Omental fat pad (tissue), 4 donors: ENCODE results near the gene VPS33A. TPM values are rescaled to one million over a fixed set of nuclear protein-coding genes. Genes with fewer than 3 reads are reported as not detected.

ENCODE experiments used
- ATAC-seq: fragments of 150-250 bp; one replicate; pipeline ENCODE4 v1.9.1; 2016; ENCODE audit warnings: mild to moderate bottlenecking, moderate library complexity; ENCODE audit not compliant: low FRiP score
- DNase-seq: peaks from one replicate; pipeline ENCODE4 v3.0.0-alpha.2; 2019; ENCODE audit warnings: low spot score
- total RNA-seq, 4 donors: library from RNA; depleted of rRNA; stranded (reverse); fragments of >200 nt; gene quantifications; one replicate each; pipeline ENCODE4 v1.1.0, GENCODE V29; 2016
- TF ChIP-seq, protein P1 (sequence below), 3 donors: fragments of 450-650 bp; IDR thresholded peaks; one replicate each; pipeline ENCODE4 v1.5.1; 2016 to 2017; ENCODE audit warnings: antibody characterized with exemption in 3 of 3, mild to moderate bottlenecking in 3 of 3, moderate library complexity in 2 of 3

The VPS33A gene
- total RNA-seq, 4 donors from 2014 or later: 8.7 to 17.7 (median 11.0) TPM

DNA sequence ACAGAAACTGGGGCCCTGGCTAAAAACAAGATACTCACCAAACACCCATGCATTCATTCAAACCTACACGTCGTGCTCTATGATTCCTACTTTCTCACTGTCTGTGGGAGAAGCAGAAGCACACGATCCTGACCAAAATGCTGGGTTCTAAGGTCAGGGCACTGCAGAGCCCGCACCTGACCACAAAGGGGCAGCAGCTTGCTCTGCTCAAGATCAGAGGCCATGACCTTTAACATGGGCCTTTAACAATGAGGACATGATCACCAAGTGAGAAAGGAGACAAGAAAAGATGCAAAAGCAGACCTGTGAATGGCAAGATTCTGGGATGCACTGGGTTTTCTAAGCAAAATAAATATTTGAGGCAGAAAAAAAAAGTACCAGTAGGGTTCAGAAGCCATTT lies 40.1 kb upstream of the VPS33A start:
- DNase-seq (no peak), ATAC-seq (no peak)
- TF ChIP-seq, protein P1, sequence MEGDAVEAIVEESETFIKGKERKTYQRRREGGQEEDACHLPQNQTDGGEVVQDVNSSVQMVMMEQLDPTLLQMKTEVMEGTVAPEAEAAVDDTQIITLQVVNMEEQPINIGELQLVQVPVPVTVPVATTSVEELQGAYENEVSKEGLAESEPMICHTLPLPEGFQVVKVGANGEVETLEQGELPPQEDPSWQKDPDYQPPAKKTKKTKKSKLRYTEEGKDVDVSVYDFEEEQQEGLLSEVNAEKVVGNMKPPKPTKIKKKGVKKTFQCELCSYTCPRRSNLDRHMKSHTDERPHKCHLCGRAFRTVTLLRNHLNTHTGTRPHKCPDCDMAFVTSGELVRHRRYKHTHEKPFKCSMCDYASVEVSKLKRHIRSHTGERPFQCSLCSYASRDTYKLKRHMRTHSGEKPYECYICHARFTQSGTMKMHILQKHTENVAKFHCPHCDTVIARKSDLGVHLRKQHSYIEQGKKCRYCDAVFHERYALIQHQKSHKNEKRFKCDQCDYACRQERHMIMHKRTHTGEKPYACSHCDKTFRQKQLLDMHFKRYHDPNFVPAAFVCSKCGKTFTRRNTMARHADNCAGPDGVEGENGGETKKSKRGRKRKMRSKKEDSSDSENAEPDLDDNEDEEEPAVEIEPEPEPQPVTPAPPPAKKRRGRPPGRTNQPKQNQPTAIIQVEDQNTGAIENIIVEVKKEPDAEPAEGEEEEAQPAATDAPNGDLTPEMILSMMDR (IDR thresholded peaks at IDR 0.05): no peak

DNA sequence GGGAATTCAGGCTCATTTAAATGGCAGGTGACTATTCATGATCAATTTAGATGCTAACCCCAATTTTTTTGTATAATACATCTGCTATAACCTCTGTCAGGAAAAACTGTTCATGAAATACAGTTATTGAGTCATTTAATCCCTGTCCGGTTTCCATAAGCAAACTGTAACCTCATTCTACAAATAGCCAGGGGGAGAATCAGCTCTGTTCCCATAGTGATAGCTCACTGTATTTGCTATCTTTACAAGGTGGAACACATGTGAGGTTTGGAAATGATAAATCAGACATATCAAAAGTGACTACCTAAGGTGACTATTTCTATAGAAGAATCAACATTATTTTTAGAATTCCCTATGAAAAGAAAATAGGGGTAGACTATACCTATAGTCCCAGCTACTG lies 38.6 kb upstream of the VPS33A start:
- TF ChIP-seq, protein P1 (IDR thresholded peaks at IDR 0.05): no peak
- ATAC-seq (no peak), DNase-seq (no peak)

DNA sequence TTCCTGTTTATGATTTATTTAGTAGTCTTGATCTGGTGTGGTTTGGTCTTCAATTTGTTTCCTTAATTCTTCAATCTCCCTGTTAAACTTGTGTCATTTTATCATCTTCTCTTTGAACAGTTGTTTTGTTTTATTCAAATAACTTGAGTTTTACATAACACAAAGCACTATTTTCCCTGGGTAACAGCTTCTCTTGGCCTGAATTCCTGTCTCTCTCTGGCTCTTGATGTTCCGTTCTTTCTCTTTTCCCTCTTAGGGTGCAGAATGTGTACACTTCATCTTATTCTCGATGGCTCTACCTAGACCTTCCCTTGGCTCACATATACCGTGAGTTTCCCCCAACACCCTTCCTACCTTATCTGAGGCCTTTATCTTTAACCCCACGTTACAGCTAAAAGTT lies 36.8 kb upstream of the VPS33A start:
- TF ChIP-seq, protein P1 (IDR thresholded peaks at IDR 0.05): no peak
- DNase-seq: no peak
- ATAC-seq: no peak

DNA sequence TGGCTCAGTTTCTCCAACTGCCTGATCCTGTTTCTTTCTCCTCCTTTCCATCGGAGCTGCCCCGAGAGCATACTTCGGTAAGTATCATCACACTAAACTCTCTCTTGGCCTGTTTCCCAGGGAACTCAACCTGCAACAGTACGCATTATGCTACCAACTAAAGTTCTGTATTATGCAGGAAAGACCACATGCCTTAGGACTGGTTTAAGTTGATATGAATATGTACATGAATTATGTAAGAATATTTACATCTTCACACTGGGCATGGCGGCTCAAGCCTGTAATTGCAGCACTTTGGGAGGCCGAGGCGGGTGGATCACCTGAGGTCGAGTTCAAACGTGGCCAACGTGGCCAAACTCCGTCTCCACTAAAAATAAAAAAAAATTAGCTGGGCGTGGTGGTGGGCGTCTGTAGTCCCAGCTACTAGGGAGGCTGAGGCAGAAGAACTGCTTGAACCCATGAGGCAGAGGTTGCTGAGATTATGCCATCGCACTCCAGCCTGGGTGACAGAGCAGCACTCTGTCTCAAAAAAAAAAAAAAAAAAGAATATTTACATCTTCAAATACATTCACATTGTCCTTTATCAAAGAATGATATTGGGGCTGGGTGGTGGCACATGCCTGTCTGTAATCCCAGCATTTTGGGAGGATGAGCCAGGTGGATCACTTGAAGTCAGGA lies 31.9 kb upstream of the VPS33A start:
- DNase-seq (no peak), ATAC-seq (no peak)
- TF ChIP-seq, protein P1 (IDR thresholded peaks at IDR 0.05): no peak

DNA sequence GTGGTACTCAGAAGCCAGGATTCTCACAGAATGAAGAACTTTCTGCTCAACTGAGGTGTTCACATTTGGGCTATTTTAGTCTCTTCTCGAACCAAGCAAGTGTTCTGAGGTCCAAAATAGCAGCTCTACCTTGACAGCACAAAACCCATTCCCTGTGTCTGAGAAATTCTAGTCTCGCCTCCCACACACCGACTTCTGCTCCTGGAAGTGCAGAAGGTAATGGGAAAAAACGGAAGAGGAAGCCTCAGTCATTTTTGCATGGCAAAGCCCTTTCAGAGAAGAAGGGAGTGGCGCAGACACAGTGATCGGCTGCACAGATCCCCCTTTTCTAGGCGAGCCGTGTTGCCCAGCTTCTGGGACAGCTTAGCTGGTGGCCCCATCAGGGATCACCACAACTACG lies 31.2 kb upstream of the VPS33A start:
- no peak for ATAC-seq
- TF ChIP-seq, protein P1 (IDR thresholded peaks at IDR 0.05): no peak
- no peak for DNase-seq

DNA sequence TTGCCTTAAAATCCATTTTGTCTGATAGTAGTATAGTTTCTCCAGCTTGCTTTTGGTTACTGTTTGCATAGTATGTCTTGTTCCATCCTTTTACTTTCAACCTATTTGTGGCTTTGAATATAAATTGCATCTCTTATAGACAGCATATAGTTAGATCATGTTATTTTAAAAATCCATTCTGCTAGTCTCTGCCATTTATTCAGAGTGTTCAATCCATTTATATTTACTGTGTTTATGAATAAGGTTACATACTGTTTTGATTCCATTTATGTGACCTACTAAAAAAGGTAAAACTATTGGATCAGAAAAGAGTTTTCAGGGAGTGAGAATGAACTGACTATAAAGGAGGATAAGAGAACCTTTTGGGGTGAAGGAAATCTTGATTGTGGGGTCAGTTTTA lies 29.6 kb upstream of the VPS33A start:
- no peak for DNase-seq
- TF ChIP-seq, protein P1 (IDR thresholded peaks at IDR 0.05): no peak
- no peak for ATAC-seq

DNA sequence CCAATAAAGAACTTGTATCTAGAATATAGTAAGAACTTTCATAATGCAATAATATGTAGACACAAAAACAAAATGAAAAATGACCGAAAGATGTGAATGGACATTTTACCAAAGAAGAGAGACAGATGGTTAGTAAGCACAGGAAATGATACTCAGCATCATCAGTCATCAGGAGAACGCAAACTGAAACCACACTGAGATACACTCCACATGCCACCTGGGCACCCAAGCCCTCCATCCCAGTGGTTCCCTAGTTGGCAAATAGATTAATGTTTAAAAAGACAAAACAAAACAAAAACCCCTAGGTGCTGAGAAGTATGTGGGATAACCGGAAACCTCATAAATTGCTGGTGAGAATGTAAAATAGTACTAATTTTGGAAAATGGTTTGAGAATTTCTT lies 26.8 kb upstream of the VPS33A start:
- no peak for DNase-seq
- TF ChIP-seq, protein P1 (IDR thresholded peaks at IDR 0.05): no peak
- no peak for ATAC-seq
